Stimulated activated CD8-positive, alpha-beta memory T cell treated with anti-CD3 and anti-CD28 coated beads, Interleukin-4, amount 100 ng/mL, for 48 hours (primary cell): Measurements from ENCODE around the gene FIGN.

ENCODE experiments used
- DNase-seq: peaks from one replicate; pipeline ENCODE4 v3.0.0-alpha.2; 2020

FIGN gene

DNA sequence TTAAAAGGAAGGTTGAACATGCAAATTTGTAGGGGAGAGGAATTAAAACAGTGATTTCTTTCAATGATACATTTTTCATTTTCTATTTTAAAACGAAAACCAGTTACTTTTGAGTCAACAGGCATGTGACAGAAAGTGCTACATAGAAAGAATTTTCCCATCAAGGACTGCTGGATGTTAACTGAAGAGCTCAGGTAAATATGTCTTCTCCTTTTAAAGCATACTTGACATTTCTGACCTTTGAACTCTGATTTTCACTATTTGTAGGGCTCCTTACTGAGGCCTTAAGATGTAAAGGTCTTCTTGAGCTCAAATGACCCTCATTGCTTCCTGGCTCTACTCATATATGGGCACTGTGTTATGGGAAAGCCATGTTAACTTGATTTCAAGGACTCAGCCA lies 32.4 kb downstream of the FIGN start:
- no peak for DNase-seq

DNA sequence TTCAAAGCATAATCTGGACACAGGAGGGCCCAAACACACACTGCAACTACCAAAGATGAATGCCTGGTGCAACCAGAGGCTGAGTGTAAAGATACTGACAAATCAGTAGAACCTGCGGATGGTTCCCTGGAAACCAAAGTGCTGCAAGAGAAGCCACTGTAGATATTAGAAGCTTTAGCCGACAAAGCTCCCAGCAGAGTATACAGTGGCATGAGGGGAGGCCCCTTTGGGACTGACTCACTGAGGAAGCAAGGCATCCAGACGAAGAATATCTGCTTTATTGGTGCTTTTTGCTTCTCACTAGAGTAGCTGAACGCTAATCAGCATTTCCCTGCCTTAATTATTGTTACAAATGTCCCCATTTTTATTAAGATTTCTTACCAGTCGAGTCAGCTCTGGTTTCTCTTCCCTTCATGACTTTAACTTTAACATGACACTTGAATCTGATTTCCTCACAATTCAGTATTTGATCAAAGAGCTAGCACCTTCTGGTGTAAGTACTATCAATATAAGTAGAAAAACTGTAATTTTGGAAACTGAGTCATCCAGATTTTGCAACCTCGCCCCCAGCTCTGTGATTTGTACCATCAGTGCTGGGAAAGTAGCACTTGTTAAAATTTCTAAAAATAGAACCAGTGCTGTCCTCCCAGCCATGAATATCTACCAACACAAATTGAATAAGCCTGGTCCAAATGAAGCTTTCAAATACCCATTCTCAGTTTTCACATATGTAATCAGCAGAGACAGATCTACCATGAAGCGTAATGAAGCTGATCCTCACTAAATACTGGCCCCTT lies 34.2 kb downstream of the FIGN start:
- no peak for DNase-seq

DNA sequence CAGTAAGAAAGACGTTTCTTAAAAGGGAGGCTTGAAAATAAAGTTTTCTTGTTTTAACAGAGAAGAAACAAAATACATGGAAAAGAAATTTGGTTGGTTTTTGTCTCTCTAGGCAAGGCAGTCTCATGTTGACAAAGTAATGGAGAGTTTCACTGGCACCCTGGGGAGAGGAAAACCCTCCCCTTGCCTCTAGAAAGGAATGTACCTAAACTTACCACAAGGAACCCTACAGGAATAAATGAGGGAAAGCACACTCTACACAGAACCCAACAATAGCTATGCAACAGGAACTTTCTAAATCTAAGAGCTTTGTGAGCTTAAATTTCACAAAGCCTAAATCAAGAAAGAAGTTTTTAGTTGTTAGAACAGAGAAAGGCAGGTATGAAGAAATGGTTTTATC lies 37.0 kb downstream of the FIGN start:
- no peak for DNase-seq

DNA sequence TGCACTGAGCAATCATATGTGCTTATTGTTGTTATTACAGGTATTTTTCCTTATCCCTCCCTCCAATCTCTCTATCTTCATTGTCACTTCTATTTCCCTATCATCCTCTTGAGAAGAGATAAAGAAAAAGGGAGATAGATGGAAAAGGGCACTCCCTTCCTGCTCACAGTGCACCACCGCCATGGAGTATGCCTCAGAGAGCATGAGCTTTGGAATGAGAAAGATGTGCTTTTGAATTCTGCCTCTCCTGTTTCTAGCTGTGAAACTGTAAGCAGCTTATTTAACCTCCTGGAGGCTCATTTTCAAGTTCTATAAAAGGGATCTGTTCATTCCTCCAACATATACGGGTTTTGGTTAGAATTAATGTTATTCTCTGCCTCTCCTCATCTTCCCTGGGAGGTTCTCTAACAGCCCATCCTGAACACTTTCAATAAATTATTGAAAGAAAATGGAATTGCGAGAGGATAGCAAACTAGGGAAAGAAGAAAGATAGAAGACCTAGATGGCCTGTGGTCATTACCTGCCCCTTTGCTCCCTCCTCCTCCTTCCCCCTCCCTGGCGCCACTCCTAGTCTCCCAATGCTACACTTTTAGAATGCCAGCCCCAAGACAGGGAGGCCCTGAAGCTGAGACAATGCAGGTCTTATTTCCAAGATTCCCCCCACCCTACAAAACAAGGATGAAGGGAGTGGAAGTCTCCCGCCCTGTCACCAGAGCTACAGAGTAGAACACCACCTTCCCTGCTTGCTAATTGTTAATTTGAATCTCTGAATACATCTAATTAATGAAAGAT lies 37.8 kb downstream of the FIGN start:
- no peak for DNase-seq

DNA sequence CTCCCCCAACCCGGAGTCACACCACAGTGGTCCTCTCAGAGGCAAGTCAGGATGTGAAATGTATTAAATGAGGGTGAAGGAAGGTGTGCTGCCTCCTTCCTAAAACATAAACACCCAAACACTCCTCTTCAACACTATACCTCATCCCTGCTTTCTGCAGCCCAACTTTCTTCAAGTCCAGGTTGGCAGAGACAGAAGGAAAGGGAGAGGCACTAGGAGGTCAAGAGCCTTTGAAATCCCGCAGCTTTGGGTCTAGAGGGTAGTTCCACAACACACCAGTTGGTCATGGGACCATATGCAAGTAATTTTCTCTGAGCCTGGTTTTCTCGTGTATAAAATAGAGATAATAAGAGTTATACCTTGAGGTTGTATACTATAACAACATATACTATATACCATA lies 38.4 kb downstream of the FIGN start:
- no peak for DNase-seq

DNA sequence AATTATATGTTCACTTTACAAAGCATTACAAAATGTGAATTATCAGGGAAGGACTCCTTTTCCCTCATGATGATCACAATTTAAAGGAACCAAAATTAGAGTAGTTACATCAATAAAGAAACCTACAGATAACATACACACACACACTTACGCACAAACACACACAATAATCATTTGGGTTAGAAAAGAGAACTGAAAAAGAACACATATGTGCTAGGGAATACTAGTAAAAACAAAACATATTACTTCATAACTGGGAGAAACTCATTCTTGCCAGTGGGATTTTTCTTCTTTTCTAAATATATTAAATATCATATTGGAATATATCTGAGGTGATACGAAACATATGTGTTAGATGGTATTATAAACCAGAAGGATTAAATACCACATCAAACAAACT lies 42.3 kb downstream of the FIGN start:
- no peak for DNase-seq

DNA sequence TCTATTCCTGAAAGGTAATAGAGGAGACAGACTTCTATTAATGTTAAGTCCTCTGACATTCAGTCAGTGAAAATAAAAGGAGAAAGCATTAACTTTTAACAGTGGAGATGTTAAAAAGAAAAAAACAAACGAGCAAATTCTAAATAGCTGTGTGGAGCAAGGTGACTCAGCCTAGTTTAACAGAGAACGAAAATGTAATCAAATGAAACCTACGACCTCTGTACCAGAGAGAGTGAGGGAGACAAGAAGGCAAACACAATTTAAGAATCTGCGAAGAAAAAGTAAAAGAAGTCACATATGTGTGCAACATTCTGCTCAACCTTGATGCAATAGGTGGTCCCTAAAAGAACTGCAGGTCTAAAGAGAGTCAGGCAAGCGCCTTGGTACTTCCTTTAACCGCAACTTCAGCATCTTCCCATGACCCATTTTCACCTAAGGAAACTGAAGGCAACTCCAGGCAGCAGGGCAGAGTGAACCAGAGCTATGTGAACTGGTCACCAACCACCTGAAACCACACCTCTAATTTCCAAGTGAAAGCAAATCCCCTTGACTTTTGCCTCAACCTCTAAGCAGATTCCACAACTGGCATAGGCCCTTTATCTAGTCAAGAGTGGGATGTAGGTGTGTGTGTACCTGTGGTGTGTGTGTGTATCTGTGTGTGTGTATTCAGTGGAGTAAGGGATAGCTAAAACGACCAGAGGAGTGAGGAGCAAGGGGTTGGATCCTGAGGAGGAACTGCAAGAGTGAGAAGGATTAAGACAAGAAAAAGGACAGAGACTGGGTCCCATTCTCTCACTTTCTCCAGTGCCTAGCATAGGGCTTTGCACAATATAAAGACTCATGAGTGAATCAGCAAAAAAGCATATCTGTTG lies 43.0 kb downstream of the FIGN start:
- no peak for DNase-seq

DNA sequence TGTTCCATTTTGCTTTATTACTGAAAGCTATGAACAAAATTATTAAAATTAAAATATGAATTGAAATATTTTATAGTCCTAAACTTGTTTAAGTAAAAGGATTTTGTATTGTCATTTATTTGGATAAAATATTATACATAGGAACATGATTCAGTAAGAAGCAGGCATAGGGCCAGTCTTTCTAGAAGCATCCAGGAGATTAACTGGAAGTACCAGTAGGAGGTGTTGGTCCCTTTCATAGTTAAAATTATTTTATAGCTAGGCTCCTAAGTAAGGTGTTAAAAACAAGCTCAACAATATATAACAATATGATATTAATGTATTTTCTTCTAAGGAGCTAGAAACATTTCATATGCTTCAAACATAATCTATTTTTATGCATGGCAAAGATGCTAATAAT lies 43.7 kb downstream of the FIGN start:
- no peak for DNase-seq

DNA sequence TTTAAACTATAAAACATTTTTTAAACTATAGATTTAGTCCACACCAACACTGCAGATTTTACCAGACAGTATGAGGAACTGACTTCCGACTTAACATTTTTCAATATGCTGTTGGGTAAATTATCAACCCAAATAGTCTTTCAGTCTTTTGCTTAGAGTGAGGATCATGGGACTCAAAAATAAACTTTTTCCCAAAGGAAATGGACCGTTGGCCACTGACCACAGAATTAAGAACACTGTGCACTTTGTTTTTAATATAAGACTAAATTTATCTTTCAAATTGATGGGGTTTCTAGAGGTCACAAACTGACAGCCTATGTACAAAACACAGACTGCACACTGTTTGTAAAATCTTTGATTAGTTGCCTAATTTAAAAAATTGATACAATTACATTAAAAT lies 44.9 kb downstream of the FIGN start:
- DNase-seq: no peak

DNA sequence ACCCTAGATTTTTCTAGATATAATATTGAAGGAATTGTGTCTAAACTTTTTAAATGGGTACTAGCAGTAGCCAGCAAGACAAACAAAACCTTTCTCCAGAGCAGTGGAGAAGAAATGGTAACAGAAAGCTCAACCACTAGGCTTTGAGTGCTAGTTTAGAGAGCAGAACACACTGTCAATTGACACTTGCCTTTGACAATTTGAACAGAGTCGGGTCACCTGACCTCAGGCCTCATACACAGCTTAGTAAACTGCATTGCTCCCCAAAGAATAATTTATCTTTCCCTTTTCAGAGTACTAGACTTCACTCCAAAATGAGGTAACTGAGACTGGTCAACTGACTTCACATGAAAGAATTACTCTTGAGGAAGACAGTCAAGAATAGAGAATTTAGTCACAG lies 48.6 kb downstream of the FIGN start:
- no peak for DNase-seq

DNA sequence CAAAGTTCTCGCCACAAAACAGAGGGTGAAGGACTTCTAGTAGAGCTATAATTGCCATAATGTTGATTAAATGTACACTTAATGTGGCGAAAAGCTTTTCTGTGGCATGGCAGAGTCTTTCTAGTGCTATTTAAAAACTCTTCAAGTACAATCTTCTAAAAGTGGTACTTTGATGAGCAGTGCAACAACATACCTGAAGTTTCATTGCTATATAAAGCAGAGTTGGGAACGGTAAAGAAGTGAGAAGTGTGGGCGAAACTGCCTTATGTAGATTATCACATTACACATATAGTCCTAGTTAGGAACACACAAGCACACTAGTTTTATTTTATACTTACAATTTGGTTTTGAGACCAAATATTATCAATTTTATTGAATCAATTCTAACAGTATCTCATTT lies 49.5 kb downstream of the FIGN start:
- no peak for DNase-seq

DNA sequence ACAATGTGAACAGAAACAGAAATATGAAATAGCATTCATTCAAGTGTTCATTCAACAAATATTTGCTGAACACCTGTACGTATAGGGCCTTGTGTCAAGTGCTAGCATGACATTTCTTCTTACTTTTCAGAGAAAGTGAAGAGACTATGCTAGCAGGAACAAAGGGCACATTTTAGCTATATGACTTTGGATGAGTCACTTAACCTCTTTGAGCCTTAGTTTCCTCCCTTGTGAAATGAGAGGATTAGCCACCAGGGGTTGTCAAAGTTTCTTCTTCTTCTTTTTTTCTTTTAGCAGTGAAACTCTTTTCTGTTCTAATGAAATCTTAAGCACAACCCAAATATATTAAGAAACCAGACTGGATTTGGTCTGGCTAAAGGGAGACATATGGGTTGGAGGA lies 53.1 kb downstream of the FIGN start:
- no peak for DNase-seq

DNA sequence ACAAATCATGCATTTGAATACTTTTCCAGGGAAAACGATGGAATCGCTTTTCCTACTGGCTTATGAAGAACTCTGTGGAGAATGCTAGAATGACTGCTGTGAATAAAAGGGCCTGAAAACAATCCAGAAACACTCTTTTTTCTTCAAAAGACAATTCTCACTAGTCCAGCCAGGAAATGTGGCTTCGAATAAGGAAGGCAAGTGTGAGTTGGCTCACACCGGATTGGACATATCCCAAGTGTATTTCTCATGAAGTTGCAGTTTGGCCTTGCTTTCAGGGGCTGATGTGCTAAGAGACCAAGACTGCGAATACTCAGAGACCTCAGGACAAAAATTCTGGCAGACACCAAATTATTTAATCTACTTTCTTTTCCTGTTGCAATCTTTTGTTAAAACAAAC lies 54.1 kb downstream of the FIGN start:
- DNase-seq: no peak

DNA sequence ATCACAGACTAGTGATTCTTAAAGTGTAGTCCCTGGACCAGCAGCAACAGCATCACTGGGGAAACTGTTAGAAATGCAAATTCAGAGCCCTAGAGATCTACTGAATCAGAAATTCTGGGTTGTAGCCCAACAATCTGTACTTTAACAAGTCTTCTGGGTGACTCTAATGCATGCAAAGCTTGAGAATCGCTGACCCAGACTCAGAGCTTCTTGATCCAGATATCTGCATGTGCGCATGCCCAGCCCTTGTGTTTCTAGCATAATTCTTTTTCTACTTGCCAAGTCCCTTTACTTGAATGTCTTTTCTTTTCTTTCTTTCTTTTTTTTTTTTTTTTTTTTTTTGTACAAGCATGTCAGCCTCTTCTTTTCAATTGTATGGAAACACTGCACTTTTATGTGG lies 60.4 kb downstream of the FIGN start:
- no peak for DNase-seq

DNA sequence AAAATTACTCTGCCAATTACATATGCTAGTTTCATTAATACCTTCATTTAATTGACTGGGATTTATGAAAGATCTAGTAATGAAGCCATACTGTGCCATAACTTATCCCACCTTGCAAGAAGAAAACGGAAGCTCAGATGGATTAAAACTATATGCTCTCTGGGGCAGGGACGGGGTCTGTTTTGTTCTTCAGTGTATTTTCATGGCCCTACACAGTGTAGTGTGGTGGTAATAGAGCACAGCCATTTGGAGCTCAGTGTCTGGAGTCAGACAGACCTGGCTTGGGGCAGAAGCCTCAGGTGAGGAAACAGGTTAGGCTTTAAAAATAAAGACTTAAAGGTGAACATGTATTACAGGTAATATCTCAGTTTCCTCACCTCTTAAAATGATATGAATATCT lies 62.3 kb downstream of the FIGN start:
- DNase-seq: no peak

DNA sequence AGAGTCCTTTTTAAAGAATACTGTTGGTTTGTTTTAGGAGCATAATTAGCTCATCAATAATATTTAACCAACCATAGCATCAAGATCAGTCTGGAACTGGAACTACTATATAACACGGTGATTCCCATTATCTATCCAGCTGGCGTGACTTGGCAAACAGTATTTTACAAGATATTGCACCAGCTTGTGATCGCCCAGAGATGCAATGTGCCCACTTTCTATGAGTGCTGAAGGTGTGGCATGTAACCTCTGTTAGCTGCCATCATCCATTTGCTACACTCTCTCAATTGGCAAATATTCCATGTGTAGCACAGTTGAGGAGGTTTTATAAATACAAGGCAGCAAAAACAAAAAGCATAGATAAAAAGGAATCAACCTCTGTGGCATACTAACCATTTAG lies 64.9 kb downstream of the FIGN start:
- DNase-seq: no peak

DNA sequence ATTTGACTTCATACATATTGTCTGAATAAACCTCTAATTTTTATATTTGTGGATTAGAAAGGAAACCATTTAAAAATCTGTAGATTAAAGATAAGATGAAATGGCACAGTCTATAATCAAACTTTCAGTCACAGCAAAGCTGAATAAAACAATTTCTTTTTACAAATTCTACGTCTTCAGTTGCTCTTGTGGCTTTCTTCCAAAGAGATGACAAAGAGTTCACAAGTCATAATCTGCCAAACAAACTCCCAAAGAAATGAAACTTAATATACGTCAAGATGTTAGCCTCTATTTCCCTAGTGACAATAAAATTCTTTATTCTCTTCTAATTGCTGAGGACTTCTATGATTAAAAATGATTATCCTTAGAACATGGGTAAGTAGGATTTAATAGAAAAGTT lies 66.3 kb downstream of the FIGN start:
- DNase-seq: no peak

DNA sequence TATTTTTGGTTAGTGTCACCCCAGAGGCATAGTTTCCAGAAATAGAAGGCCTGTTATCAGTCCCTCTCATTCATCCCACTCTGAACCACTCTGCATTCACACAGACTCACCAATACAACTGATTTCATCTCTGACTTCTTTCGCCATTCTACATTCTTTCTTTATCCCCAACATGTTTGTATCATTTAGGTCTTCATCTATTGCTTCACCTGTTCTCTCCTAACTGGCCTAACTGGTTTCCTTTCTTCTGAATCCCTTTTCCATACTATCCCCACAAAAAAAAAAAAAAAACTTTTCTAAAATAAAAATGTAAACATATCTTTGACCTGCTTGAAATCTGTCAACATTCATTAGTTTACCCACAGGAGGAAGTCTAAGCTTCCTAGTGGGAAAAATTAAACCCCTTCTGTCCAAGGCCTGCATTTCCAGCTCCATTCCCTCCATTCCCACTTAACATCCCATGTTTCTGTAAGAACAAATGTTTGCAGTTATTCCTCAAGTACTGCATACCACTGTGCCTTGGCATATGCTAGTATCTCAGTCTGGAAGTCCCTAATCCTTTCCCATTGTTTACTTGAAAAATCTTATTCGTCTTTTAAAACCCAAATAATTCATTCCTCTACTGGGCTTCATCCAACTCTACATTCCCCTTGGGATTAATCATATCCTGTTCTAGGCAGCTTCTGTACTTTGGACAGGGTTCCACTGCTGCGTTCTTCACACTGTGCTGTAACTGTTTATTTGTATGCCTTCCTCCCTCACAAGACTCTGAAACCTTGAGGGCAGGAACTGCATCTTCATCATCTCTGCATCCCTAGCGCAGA lies 68.5 kb downstream of the FIGN start:
- DNase-seq: no peak

DNA sequence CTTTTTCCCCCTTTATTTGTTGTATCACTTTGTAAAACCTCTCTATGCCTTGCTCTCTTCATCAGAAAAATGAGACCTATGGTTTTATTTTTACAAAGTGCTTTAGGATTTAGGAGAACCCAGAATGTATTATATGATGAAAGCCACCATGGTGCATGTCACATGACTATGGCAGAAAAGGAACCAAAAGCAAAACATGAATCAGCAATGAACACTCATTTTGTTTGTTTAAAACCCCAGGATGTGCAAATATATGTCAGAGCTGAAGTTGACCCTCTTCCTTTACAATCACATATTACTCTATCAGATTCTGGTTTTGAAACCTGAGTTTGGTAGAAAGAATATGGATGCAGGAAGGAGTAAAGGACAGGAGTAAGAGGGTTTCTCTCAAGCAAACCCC lies 70.0 kb downstream of the FIGN start:
- DNase-seq: no peak

DNA sequence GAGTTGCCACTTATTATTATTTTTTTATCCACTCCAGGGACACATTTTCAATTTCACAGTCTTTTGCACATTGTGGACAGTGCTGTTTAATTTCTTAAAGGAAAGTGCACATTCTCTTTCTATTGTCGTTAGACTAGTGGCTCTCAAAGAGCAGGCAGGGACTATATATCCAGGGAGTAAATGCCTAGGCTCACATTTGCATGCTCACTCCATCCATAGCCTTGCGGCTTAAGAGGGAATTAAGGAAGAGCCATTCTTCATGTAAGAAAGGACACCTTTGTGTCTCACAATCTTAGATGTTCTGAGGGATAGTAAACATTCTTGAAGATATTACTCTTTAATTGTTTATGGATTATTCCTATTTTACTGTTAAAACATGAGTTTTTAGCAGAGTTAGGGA lies 70.8 kb downstream of the FIGN start:
- DNase-seq: no peak

DNA sequence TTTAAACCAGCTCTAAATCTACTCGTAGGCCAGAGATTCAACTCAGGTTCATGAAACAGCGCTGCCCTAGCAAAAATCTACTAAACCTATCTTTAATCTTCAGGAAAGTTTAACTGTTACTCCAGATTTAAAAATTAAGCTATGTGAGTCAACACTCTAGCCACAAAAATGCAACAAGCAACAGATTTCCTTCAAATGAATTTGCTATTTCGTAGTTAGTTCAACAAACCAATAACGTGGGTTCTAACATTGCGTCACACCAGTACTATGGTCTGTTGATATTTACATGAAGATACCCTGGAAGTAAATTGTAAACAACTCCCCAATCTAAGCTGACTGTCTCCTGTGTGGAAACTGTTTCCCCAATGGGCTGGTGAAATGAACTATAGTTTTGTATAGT lies 71.2 kb downstream of the FIGN start:
- DNase-seq: no peak

DNA sequence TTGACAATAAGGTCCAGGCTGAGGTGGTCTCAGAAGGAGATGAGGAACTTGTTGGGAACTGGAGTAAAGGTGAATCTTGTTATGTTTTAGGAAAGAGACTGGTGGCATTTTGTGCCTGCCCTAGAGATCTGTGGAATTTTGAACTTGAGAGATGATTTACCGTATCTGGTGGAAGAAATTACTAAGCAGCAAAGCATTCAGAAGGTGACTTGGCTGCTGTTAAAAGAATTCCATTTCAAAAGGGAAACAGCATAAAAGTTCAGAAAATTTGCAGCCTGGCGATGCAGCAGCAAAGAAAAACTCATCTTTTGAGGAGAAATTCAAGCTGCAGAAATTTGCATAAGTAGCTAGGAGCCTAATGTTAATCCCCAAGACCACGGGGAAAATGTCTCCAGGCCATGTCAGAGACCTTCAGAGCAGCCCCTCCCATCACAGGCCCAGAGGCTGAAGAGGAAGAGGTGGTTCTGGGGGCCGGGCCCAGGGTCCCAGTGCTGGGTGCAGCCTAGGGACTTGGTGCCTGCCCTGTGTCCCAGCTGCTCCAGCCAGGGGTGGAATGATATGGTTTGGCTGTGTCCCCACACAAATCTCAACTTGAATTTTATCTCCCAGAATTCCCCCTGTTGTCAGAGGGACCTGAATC lies 73.5 kb downstream of the FIGN start:
- no peak for DNase-seq
